ENCODE data around the gene CXorf58.
A peak's percentile ranks its signal among the peaks of the same experiment; 100 is the strongest.
"Not testable (repeated sequence)": the region's sequence is repeated elsewhere in the genome, so short reads cannot be mapped to it uniquely, and the experiment has no call there.

The CXorf58 gene

GRCh38 chrX:23959781-23960180 is 52.0 kb downstream of the CXorf58 start:
- no peak for DNase-seq

- no peak for DNase-seq
Observed at GRCh38 chrX:23964191-23964590, 56.4 kb downstream of the CXorf58 start.

DNA sequence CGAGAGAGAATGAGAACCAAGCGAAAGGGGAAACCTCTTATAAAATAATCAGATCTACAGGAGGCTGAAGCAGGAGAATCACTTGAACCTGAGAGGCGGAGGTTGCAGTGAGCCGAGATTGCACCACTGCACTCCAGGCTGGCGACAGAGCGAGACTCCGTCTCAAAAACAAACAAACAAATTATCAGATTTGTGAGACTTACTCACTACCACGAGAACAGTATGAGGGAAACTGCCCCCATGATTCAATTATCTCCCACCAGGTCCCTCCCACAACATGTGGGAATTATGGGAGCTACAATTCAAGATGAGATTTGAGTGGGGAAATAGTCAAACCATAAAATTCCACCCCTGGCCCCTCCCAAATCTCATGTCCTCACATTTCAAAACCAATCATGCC is 57.8 kb downstream of the CXorf58 start:
- not testable (repeated sequence) for DNase-seq

DNA sequence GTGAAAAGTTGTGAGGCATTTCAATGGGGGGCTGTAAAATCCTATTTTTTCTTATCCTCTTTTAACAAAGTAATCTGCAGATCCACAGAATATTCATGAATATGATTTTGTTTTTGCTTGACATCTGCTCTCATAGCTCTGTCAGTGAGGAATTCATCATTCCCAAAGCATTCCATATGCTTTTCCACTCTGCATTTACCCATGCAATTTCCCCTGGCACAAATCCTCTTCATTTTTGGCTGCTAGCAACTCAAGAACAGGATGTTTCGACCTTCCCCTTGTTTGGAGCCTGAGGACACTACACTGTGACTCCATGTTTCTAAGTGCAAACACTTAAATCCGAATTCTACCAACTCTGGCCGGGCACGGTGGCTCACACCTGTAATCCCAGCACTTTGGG is 70.7 kb downstream of the CXorf58 start:
- no peak for DNase-seq

DNA sequence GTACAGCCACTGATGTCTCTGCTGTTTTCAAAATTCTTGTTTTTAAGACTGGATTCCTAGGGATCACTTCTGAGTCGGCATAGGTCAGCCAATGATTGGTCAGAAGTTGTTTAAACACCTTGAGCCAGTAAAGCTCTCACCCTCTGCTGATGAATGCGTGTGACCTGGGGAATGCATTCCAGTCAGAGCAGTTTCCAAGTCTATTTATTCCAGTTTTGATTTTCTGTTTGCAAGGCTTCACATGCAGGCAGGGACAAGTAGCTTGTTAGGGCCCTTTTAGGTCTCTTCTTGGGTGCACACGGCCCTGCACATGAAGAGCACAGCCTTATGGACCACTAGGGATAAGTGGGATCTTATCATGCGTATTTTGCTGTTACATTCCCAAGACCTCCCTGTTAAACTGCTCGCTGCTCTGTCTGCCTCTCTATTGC is 72.2 kb downstream of the CXorf58 start:
- no peak for DNase-seq

DNA sequence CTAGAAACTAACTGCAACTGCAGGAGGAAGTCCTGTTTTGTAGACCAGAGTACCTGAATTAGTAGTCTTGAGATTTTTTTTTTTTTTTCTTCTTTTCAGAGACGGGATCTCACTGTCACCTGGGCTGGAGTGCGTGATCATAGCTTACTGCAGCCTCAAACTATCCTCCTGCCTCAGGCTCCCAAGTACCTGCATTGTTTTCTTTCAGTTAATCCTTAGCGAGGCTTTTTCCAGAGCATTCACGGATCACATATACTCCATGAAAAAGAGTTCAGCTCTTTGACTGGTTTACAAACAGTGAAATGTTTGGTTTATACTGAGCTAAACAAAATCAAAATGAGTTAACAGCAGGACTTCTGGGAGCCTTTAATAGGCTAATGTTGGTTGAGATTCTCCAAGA is 73.4 kb downstream of the CXorf58 start:
- peak; percentile 6 for DNase-seq

DNA sequence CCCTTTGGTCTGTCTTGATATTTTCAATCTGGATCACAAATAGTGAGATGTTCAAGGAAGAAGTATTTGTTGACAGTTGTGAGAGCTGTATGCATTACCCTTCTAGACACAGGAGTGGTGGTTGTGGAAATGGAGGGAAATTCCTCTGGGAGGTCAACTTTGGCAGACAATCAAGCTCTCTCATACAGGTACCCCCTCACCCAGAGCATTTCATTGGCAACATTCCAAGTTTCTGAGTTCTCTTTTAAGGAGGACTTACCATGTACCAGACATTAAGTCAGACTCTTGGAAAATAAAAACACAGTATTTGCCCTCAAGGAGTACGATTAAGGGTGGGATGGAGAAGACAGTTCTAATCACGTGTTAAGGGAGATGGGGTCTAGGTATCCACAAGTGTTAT is 73.9 kb downstream of the CXorf58 start:
- DNase-seq: no peak

GRCh38 chrX:23982891-23983290 is 75.1 kb downstream of the CXorf58 start:
- DNase-seq: no peak

Data from DMS79 (cell line).